Liver (tissue), 9 donors: ENCODE measurements around the gene FABP3. TPM values are rescaled to one million over a fixed set of nuclear protein-coding genes. Genes with fewer than 3 reads are reported as not detected.

Experiments used
- DNase-seq: peaks from one replicate; pipeline ENCODE4 v3.0.0-alpha.2; 2017; ENCODE audit warnings: low spot score
- H3K27ac ChIP-seq, 2 donors: one replicate each; pipeline ENCODE4 v1.7.0; 2013; ENCODE audit warnings: inconsistent platforms in 2 of 2, low read length in 2 of 2, control low read depth in 1 of 2, low read depth in 1 of 2, mild to moderate bottlenecking in 1 of 2
- H3K27me3 ChIP-seq, 4 donors: one replicate each; pipeline versions ENCODE4 v1.6.1 to v1.7.0; 2013; ENCODE audit warnings: low read length in 3 of 4, inconsistent platforms in 1 of 4, mild to moderate bottlenecking in 1 of 4, moderate library complexity in 1 of 4; ENCODE audit not compliant: control insufficient read depth in 4 of 4, insufficient read depth in 4 of 4
- H3K36me3 ChIP-seq, 4 donors: one replicate each; pipeline versions ENCODE4 v1.6.1 to v1.7.0; 2013; ENCODE audit warnings: low read length in 3 of 4, mild to moderate bottlenecking in 3 of 4, low read depth in 1 of 4, moderate library complexity in 1 of 4; ENCODE audit not compliant: control insufficient read depth in 4 of 4, insufficient read depth in 3 of 4
- H3K4me1 ChIP-seq, 4 donors: one replicate each; pipeline versions ENCODE4 v1.6.1 to v1.7.0; 2013; ENCODE audit warnings: low read length in 3 of 4, mild to moderate bottlenecking in 3 of 4, moderate library complexity in 1 of 4; ENCODE audit not compliant: control insufficient read depth in 4 of 4, insufficient read depth in 4 of 4
- H3K4me3 ChIP-seq, 3 donors: one replicate each; pipeline versions ENCODE4 v1.6.1 to v1.7.0; 2013; ENCODE audit warnings: low read length in 3 of 3, control low read depth in 1 of 3, low read depth in 1 of 3, mild to moderate bottlenecking in 1 of 3
- H3K9ac ChIP-seq, 2 donors: one replicate each; pipeline ENCODE4 v1.7.0; 2013; ENCODE audit warnings: low read length in 2 of 2, mild to moderate bottlenecking in 2 of 2, moderate library complexity in 2 of 2, control low read depth in 1 of 2, low read depth in 1 of 2
- H3K9me3 ChIP-seq, 4 donors: one replicate each; pipeline versions ENCODE4 v1.6.1 to v1.7.0; 2013; ENCODE audit warnings: low read length in 3 of 4; ENCODE audit not compliant: control insufficient read depth in 4 of 4
- ATF3 ChIP-seq: IDR thresholded peaks from 2 replicates; pipeline ENCODE4 v1.6.1; 2016; ENCODE audit warnings: antibody characterized with exemption
- CTCF ChIP-seq: fragments of 150-350 bp; IDR thresholded peaks from 2 replicates; pipeline ENCODE4 v1.5.1; 2017; ENCODE audit warnings: improper control_type of control experiment, low read depth, low read length; ENCODE audit not compliant: missing input control
- FOXA1 ChIP-seq: IDR thresholded peaks from 2 replicates; pipeline ENCODE4 v1.6.1; 2016; ENCODE audit warnings: antibody characterized with exemption
- FOXA2 ChIP-seq: IDR thresholded peaks from 2 replicates; pipeline ENCODE4 v1.6.1; 2016; ENCODE audit warnings: antibody characterized with exemption
- GABPA ChIP-seq, 2 donors: IDR thresholded peaks in 1 of 2; conservative IDR thresholded peaks in 1 of 2; 2 replicates each; pipeline ENCODE4 v1.6.1; 2016; ENCODE audit warnings: antibody characterized with exemption in 2 of 2, mild to moderate bottlenecking in 1 of 2, moderate library complexity in 1 of 2
- HNF4A ChIP-seq, 2 donors: conservative IDR thresholded peaks; 2 replicates each; pipeline ENCODE4 v1.6.1; 2016; ENCODE audit warnings: antibody characterized with exemption in 2 of 2, mild to moderate bottlenecking in 2 of 2
- HNF4G ChIP-seq: IDR thresholded peaks from 2 replicates; pipeline ENCODE4 v1.6.1; 2016; ENCODE audit warnings: antibody characterized with exemption
- MAX ChIP-seq: IDR thresholded peaks from 2 replicates; pipeline ENCODE4 v1.6.1; 2016; ENCODE audit warnings: antibody characterized with exemption
- NR2F2 ChIP-seq: IDR thresholded peaks from 2 replicates; pipeline ENCODE4 v1.6.1; 2016; ENCODE audit warnings: antibody characterized with exemption
- RAD21 ChIP-seq, 2 donors: IDR thresholded peaks; 2 replicates each; pipeline ENCODE4 v1.6.1; 2016; ENCODE audit warnings: antibody characterized with exemption in 2 of 2, mild to moderate bottlenecking in 2 of 2
- REST ChIP-seq: IDR thresholded peaks from 2 replicates; pipeline ENCODE4 v1.6.1; 2016; ENCODE audit warnings: antibody characterized with exemption, mild to moderate bottlenecking
- RXRA ChIP-seq, 2 donors: IDR thresholded peaks; 2 replicates each; pipeline ENCODE4 v1.6.1; 2017 to 2018; ENCODE audit warnings: antibody characterized with exemption in 2 of 2, mild to moderate bottlenecking in 1 of 2
- SP1 ChIP-seq: IDR thresholded peaks from 2 replicates; pipeline ENCODE4 v1.6.1; 2018; ENCODE audit warnings: antibody characterized with exemption, mild to moderate bottlenecking
- TAF1 ChIP-seq: conservative IDR thresholded peaks from 2 replicates; pipeline ENCODE4 v1.6.1; 2016; ENCODE audit warnings: antibody characterized with exemption, mild to moderate bottlenecking
- YY1 ChIP-seq: IDR thresholded peaks from 2 replicates; pipeline ENCODE4 v1.6.1; 2016; ENCODE audit warnings: antibody characterized with exemption, mild to moderate bottlenecking
- WGBS: extraction: QIAGEN DNeasy Blood & Tissue Kit; methylation state at CpG from one replicate; pipeline ENCODE4 v1.1.7; 2013; 5-methylcytosine and 5-hydroxymethylcytosine counted together
- polyA plus RNA-seq, 2 donors: library from polyadenylated mRNA; stranded (reverse) in 1 of 2; unstranded in 1 of 2; fragments of 200-250 nt in 1 of 2; fragments of >200 nt in 1 of 2; fragmentation: Nextera tagmentation in 1 of 2; extraction: Ambion mirVana in 1 of 2; gene quantifications; one replicate each; pipeline versions ENCODE4 v1.2.1 to v1.2.3, GENCODE V29; 2013 to 2015
- total RNA-seq, 2 donors: library from RNA; depleted of rRNA; stranded (reverse); fragments of >200 nt; gene quantifications; one replicate each; pipeline ENCODE4 v1.2.3, GENCODE V29; 2014
- donor health status: healthy.
- donor health status: healthy.
- donor health status: healthy.
- donor health status: healthy.
- donor health status: healthy.

Gene FABP3
- total and polyA plus RNA-seq, 4 donors: 2.8 to 28.2 (median 5.2) TPM

- no peaks in the 10 kb centered on the region for H3K9me3 ChIP-seq
- no peaks in the 10 kb centered on the region for H3K36me3 ChIP-seq
- TF ChIP-seq TAF1: no peak
- H3K4me1 ChIP-seq: no peaks in the 10 kb centered on the region
- no peaks in the 10 kb centered on the region for H3K27me3 ChIP-seq
- H3K4me3 ChIP-seq: no peak overlapping the region
- H3K9ac ChIP-seq: no peak overlapping the region
- 63% methylated on average over 3 of the region's 3 CpGs for WGBS
- H3K27ac ChIP-seq: no peak overlapping the region
- DNase-seq: no peak
Measured at GRCh38 chr1:31400393-31400792, 27.5 kb upstream of the FABP3 start.

- Histone ChIP-seq H3K27me3 (no peaks in the 10 kb centered on the region), H3K36me3 (no peaks in the 10 kb centered on the region), H3K9ac (no peak overlapping the region), H3K4me1 (peaks cover 0 to under 1% (median 0%) of the 10 kb centered on the region in 4 donors), H3K27ac (no peak overlapping the region), H3K4me3 (no peak overlapping the region), H3K9me3 (no peaks in the 10 kb centered on the region)
- WGBS: 70% methylated on average over 3 of the region's 3 CpGs
- no peak for DNase-seq
- TF ChIP-seq FOXA1: no peak
- no peak for TF ChIP-seq MAX
- TF ChIP-seq TAF1: no peak
- TF ChIP-seq YY1: no peak
- no peak for TF ChIP-seq SP1
- no peak for TF ChIP-seq HNF4G
Measured at GRCh38 chr1:31399976-31400375, 27.1 kb upstream of the FABP3 start.

- Histone ChIP-seq H3K4me3 (no peak overlapping the region), H3K9me3 (no peaks in the 10 kb centered on the region), H3K9ac (no peak overlapping the region), H3K36me3 (no peaks in the 10 kb centered on the region), H3K27ac (no peak overlapping the region), H3K4me1 (peaks cover 0 to 4% (median 3%) of the 10 kb centered on the region in 4 donors), H3K27me3 (no peaks in the 10 kb centered on the region)
- DNase-seq: no peak
- WGBS: 93% methylated on average over 2 of the region's 2 CpGs
- TF ChIP-seq HNF4A (conservative IDR thresholded peaks at IDR 0.05) (no peak), NR2F2 (no peak)
Measured at GRCh38 chr1:31398246-31398645, 25.4 kb upstream of the FABP3 start.

GRCh38 chr1:31397360-31398095, 24.7 kb upstream of the FABP3 start:
- Histone ChIP-seq H3K27me3 (no peaks in the 10 kb centered on the region), H3K4me3 (no peak overlapping the region), H3K36me3 (no peaks in the 10 kb centered on the region), H3K9me3 (no peaks in the 10 kb centered on the region), H3K4me1 (peaks cover 0 to 4% (median 3%) of the 10 kb centered on the region in 4 donors), H3K9ac (no peak overlapping the region), H3K27ac (no peak overlapping the region)
- 72% methylated on average over 4 of the region's 4 CpGs for WGBS
- DNase-seq: no peak
- TF ChIP-seq HNF4A (conservative IDR thresholded peaks at IDR 0.05): no peak
- TF ChIP-seq MAX: no peak
- TF ChIP-seq RXRA (IDR thresholded peaks at IDR 0.05): no peak
- TF ChIP-seq FOXA2: no peak
- no peak for TF ChIP-seq GABPA (IDR thresholded peaks at IDR 0.05 in 1 of 2, conservative IDR thresholded peaks at IDR 0.05 in 1 of 2)
- TF ChIP-seq RAD21 (IDR thresholded peaks at IDR 0.05): no peak
- no peak for TF ChIP-seq REST
- TF ChIP-seq HNF4G: no peak
- no peak for TF ChIP-seq ATF3
- no peak for TF ChIP-seq CTCF
- TF ChIP-seq YY1: no peak
